Lower leg skin (tissue), 3 donors: ENCODE measurements around the gene LANCL2.

Experiments
- POLR2A ChIP-seq, 2 donors: fragments of 450-650 bp; IDR thresholded peaks; one replicate each; pipeline ENCODE4 v1.6.1; 2016 to 2017; ENCODE audit warnings: antibody characterized with exemption in 2 of 2, mild to moderate bottlenecking in 1 of 2, moderate library complexity in 1 of 2
- TF ChIP-seq, protein P1 (sequence below), 3 donors: fragments of 450-650 bp; IDR thresholded peaks; one replicate each; pipeline ENCODE4 v1.5.1; 2016; ENCODE audit warnings: antibody characterized with exemption in 3 of 3, mild to moderate bottlenecking in 3 of 3, moderate library complexity in 2 of 3

DNA sequence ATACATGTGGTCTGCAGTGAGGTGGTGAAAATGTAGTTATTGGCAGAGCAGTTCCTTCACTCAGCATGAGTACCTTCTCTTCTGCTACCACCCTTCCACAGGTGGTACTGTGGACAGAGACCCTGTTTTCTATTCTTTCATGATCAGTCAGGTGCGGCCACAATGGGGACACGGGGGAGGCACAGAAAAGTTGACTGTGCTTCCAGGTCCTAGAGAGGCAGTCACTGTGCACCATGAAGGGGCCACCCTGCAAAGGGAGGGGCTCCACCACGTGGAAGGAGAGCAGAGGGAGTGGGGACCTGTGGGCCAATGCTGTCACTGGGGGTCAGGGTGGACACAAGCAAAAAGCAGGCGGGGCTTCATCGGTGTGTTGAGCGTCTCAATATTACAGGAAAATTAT lies 3.6 kb upstream of the LANCL2 start:
- no peak for TF ChIP-seq POLR2A (IDR thresholded peaks at IDR 0.05)
- TF ChIP-seq, protein P1, sequence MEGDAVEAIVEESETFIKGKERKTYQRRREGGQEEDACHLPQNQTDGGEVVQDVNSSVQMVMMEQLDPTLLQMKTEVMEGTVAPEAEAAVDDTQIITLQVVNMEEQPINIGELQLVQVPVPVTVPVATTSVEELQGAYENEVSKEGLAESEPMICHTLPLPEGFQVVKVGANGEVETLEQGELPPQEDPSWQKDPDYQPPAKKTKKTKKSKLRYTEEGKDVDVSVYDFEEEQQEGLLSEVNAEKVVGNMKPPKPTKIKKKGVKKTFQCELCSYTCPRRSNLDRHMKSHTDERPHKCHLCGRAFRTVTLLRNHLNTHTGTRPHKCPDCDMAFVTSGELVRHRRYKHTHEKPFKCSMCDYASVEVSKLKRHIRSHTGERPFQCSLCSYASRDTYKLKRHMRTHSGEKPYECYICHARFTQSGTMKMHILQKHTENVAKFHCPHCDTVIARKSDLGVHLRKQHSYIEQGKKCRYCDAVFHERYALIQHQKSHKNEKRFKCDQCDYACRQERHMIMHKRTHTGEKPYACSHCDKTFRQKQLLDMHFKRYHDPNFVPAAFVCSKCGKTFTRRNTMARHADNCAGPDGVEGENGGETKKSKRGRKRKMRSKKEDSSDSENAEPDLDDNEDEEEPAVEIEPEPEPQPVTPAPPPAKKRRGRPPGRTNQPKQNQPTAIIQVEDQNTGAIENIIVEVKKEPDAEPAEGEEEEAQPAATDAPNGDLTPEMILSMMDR (IDR thresholded peaks at IDR 0.05): no peak
